ENCODE results near the gene SRGAP1. TPM values are rescaled to one million over a fixed set of nuclear protein-coding genes. Genes with fewer than 3 reads are reported as not detected.
A peak's percentile ranks its signal among the peaks of the same experiment; 100 is the strongest.

Gene SRGAP1
- total and polyA plus RNA-seq, 2 of the 13 experiments (the other 11 are each of a cell fraction or from before 2014, with no cell fraction given), result 1.6 to 3.4 TPM

GRCh38 chr12:63821781-63822251, 22.7 kb upstream of the SRGAP1 start (continued):
- TF ChIP-seq ZNF253 (CRISPR knock-in tag; IDR thresholded peaks at IDR 0.05; ENCODE audit: borderline replicate concordance) (no peak), PHB2 (IDR thresholded peaks at IDR 0.05; ENCODE audit: partially characterized antibody) (no peak), ZNF224 (CRISPR knock-in tag; IDR thresholded peaks at IDR 0.05) (no peak)

- H3K9ac ChIP-seq (ENCODE audit: insufficient read depth, low read depth, low read length), result no peak overlapping the region
- H3K4me1 ChIP-seq (ENCODE audit: insufficient read depth, low read length), result peaks cover 18% of the 10 kb centered on the region
- H3K9me3 ChIP-seq (ENCODE audit: low read length), result no peaks in the 10 kb centered on the region
- 34% methylated on average over 6 of the region's 6 CpGs for whole genome bisulfite sequencing (ENCODE audit: low lambda C conversion rate)
- ChIA-PET POLR2A (no interaction called here), CTCF (ENCODE audit: low intra/inter-chr PET ratio, low total read pairs) (no interaction called here)
- H4K20me1 ChIP-seq (ENCODE audit: insufficient read depth, low read length), result no peaks in the 10 kb centered on the region
- H3K4me3 ChIP-seq (replicated peaks in 1 of 3; ENCODE audit: insufficient read depth in 1 of 3, low read depth in 2 of 3, low read length in 3 of 3), result no peak overlapping the region; a peak in 2 of 6 replicates
- H3K27ac ChIP-seq (ENCODE audit: extremely low read length, insufficient read depth, low read length), result no peak overlapping the region
- intact Hi-C loops (cut with micrococcal nuclease; ENCODE audit: unreplicated experiment) (no loop called here), in situ Hi-C loops (cut with HindIII; ENCODE audit: extremely low pct_ligation_motif_present, low pct_unique_long_range_greater_than_20kb) (loop anchor here (25.0 kb wide), 1 partner anchor 160 kb away; the partner anchor contains the start of gene DPY19L2)
- H3K4me2 ChIP-seq (ENCODE audit: low read depth, low read length), result peak overlapping the region; percentile 52
- ATAC-seq (no peak), DNase-seq (ENCODE audit: low spot score) (no peak), FAIRE-seq (peak; percentile 4)
- H3K27me3 ChIP-seq (ENCODE audit: control insufficient read depth in 1 of 2, insufficient read depth in 2 of 2, low read length in 2 of 2), result no peaks in the 10 kb centered on the region
- H2AFZ ChIP-seq (ENCODE audit: low read length), result peak overlapping the region; percentile 22
- no TSS peak for BruUV-seq (replicated peaks)
- TF ChIP-seq TEAD3 (CRISPR knock-in tag; optimal IDR thresholded peaks at IDR 0.05; ENCODE audit: borderline replicate concordance) (peak; percentile 75), GABPA (IDR thresholded peaks at IDR 0.05; ENCODE audit: low read depth, low read length) (no peak), GABPA (CRISPR knock-in tag; IDR thresholded peaks at IDR 0.05; ENCODE audit: low read depth) (no peak)
- H3K79me2 ChIP-seq (ENCODE audit: insufficient read depth, low read length), result no peaks in the 10 kb centered on the region
- no peaks in the 10 kb centered on the region for H3K36me3 ChIP-seq (replicated peaks in 1 of 2; ENCODE audit: control insufficient read depth in 1 of 2, insufficient read depth in 2 of 2, low read length in 2 of 2)
Observed at GRCh38 chr12:63822352-63822751, 22.1 kb upstream of the SRGAP1 start.

GRCh38 chr12:63823040-63823439, 21.5 kb upstream of the SRGAP1 start:
- no peaks in the 10 kb centered on the region for H3K79me2 ChIP-seq (ENCODE audit: insufficient read depth, low read length)
- no peaks in the 10 kb centered on the region for H4K20me1 ChIP-seq (ENCODE audit: insufficient read depth, low read length)
- peak overlapping the region; percentile 52 for H3K4me2 ChIP-seq (ENCODE audit: low read depth, low read length)
- peak overlapping the region; percentile 22 for H2AFZ ChIP-seq (ENCODE audit: low read length)
- CTCF ChIA-PET (ENCODE audit: low intra/inter-chr PET ratio, low total read pairs), result no interaction called here
- no peak overlapping the region for H3K9ac ChIP-seq (ENCODE audit: insufficient read depth, low read depth, low read length)
- H3K27ac ChIP-seq (ENCODE audit: extremely low read length, insufficient read depth, low read length), result no peak overlapping the region
- H3K4me3 ChIP-seq (replicated peaks in 1 of 3; ENCODE audit: insufficient read depth in 1 of 3, low read depth in 2 of 3, low read length in 3 of 3), result peak overlapping the region in 1 of 3 experiments; percentile 12; a peak in 3 of 6 replicates
- H3K27me3 ChIP-seq (ENCODE audit: control insufficient read depth in 1 of 2, insufficient read depth in 2 of 2, low read length in 2 of 2), result no peaks in the 10 kb centered on the region
- FAIRE-seq, result peak; percentile 4
- in situ Hi-C loops (cut with HindIII; ENCODE audit: extremely low pct_ligation_motif_present, low pct_unique_long_range_greater_than_20kb) (loop anchor here (25.0 kb wide), 1 partner anchor 161 kb away; the partner anchor contains the start of gene DPY19L2), intact Hi-C loops (cut with micrococcal nuclease; ENCODE audit: unreplicated experiment) (no loop called here)
- peaks cover 18% of the 10 kb centered on the region for H3K4me1 ChIP-seq (ENCODE audit: insufficient read depth, low read length)
- H3K9me3 ChIP-seq (ENCODE audit: low read length), result no peaks in the 10 kb centered on the region
- ATAC-seq, result peak; percentile 77
- DNase-seq (ENCODE audit: low spot score), result no peak
- WGBS (ENCODE audit: low lambda C conversion rate), result 50% methylated on average over 1 of the region's 6 CpGs
- TF ChIP-seq ZNF136 (CRISPR knock-in tag; IDR thresholded peaks at IDR 0.05; ENCODE audit: low read depth) (no peak), CTCF (CRISPR knock-in tag; IDR thresholded peaks at IDR 0.05) (peak; percentile 21; the same call in 1 of the 2 replicates)
- H3K36me3 ChIP-seq (replicated peaks in 1 of 2; ENCODE audit: control insufficient read depth in 1 of 2, insufficient read depth in 2 of 2, low read length in 2 of 2), result no peaks in the 10 kb centered on the region
- POLR2A ChIA-PET, result no interaction called here
- BruUV-seq (replicated peaks), result no TSS peak
